Heart left ventricle (tissue), 13 donors: ENCODE measurements around the gene USP35.

ENCODE experiments used
- CTCF ChIP-seq, 12 donors: fragments of 200-600 bp; sonication (generic) in 4 of 12; IDR thresholded peaks; one replicate each; pipeline versions ENCODE4 v1.5.0 to v1.8.0; 2018 to 2022; ENCODE audit warnings: antibody characterized with exemption in 12 of 12, mild to moderate bottlenecking in 5 of 12
- POLR2A ChIP-seq, 2 donors: fragments of 450-650 bp; IDR thresholded peaks; one replicate each; pipeline ENCODE4 v1.6.1; 2017; ENCODE audit warnings: antibody characterized with exemption in 2 of 2, mild to moderate bottlenecking in 2 of 2, moderate library complexity in 2 of 2
- donor health status: ischemic (EF 13 %, LVEDD 7.1; RV severe dilation, severe dysfunction).
- donor health status: DM: no; HTN: yes; CAD: no.
- donor health status: DM: no; HTN: no; CAD: no.
- donor health status: ischemic (EF 25% LVEDD 6.9; RV normal size, moderate dysfunction).
- donor health status: ischemic (EF 25% LVEDD 5.7; RV mildly dilated, moderate dysfunction).
- donor health status: ischemic (EF 35%, LVEDD 5.7; RV mildly dilated, moderate dysfunction).
- donor health status: nonischemic (EF 11% LVEDD 7.7; RV severe dilation, severe dysfunction).
- donor health status: DM: yes; HTN: yes; CAD: no.
- donor health status: PGD.
- donor health status: ischemic (EF 29% LVEDD 5.4; RV normal size, mild dysfunction).
- donor health status: nonischemic (EF 23%, LVEDD 6.1; RV moderate dilation, normal function).

GRCh38 chr11:78145511-78146025 is 43.2 kb upstream of the USP35 start:
- no peak for TF ChIP-seq CTCF (IDR thresholded peaks at IDR 0.05)
- TF ChIP-seq POLR2A (IDR thresholded peaks at IDR 0.05), result no peak
